Esophagus mucosa (tissue), 1 donor: ENCODE data around the gene BRD1. TPM values are rescaled to one million over a fixed set of nuclear protein-coding genes. Genes with fewer than 3 reads are reported as not detected.
A peak's percentile ranks its signal among the peaks of the same experiment; 100 is the strongest.

Experiments
- ATAC-seq: fragments of 200-7000 bp; cut with Tn5 transposase; one replicate; pipeline ENCODE4 v1.9.1; 2020
- total RNA-seq: library from RNA; stranded (reverse); gene quantifications from one replicate; pipeline ENCODE4 v1.2.4, GENCODE V29; 2023
- donor health status: DM: yes; HTN: yes; CAD: no.

Gene BRD1
- total RNA-seq, 1 donor from 2014 or later = 23.8 TPM

DNA sequence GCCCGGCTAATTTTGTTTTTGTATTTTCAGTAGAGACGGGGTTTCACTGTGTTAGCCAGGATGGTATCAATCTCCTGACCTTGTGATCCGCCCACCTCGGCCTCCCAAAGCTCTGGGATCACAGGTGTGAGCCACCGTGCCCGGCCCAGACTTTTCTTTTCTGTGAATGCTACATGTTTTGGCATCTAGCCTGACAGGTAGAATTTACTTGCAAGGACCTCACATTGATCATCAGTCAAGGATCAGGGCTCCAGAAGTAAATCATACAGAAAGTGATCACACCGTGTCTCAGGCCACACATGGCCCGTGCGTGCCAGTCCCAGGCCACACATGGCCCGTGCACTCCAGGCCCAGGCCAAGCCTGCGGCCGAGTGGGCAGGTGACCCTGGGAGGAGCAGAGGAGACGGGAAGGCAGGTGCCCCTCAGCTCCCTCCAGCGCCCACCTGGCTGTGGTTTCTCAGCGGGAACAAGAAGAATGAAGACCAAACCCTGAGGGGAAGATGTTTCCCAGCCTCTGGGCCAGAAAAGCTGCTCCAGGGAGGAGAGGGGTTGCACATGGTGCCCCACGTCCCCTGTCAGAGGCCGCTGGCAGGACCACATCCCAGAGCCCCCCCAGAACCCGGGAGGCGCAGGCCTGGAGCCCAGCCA is 76.2 kb downstream of the BRD1 start:
- no peak for ATAC-seq

- ATAC-seq = peak; percentile 14
Observed at GRCh38 chr22:49749885-49750510, 77.7 kb downstream of the BRD1 start.

DNA sequence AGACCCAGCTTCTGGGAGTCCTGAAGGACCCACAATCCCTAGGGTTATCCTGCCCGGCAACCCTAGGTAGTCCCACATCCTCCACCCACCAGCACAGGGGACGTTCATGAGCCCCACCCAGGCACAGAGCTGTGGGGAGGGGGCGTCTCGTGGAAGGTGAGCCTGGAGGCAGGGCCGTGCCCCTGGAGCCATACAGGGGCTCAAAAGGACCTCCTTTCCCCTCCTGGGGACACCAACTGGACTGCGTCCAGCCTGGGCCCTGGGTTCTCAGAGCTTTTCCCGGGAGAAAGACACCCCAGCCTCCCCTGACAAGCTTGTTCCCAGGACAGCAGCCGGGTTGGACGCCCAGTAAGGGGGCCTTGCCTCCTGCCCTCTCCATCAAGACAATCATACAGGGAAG is 78.4 kb downstream of the BRD1 start:
- no peak for ATAC-seq

- peak; percentile 36 for ATAC-seq
Observed at GRCh38 chr22:49748514-49748913, 79.2 kb downstream of the BRD1 start.

DNA sequence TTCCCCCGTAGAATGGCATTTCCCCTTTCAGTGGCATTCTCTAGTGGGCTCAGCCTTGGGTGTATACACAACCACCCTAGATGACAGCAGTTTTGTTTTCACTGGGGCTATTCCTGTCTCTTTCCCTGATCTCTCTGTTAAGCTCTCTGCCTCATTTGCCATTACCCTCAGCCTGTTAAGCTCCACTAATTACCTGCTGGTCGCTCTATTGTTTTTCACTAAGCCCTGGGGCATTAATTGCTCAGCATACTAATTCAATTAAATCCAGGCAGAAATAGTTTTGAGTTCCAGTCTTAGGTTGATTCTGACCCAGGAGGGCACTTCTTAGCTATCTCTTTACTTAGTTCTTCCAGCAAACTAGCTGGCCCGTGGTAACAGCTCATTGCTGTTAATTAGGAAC is 80.0 kb downstream of the BRD1 start:
- no peak for ATAC-seq

- no peak for ATAC-seq
Observed at GRCh38 chr22:49747130-49747529, 80.5 kb downstream of the BRD1 start.

DNA sequence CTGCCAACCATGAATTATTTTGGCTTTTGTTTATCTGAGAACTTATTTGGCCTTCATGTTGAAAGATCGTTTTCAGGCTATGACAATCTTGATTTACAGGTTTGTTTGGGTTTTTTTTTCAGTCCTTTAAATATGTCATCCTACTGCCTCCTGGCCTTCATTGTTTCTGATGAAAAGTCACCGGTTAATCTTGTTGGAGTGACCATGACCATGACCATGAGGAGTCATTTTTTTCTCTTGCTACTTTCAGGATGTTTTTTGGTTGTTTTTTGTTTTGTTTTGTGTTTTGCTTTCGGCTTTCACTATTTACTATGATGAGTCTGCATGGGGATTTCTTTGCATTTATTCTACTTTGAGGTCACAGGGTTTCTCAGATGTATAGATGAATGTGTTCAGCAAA is 81.6 kb downstream of the BRD1 start:
- no peak for ATAC-seq

- no peak for ATAC-seq
Observed at GRCh38 chr22:49740242-49740641, 87.4 kb downstream of the BRD1 start.

GRCh38 chr22:49739138-49739537 is 88.5 kb downstream of the BRD1 start:
- no peak for ATAC-seq

- no peak for ATAC-seq
Observed at GRCh38 chr22:49738566-49738965, 89.1 kb downstream of the BRD1 start.

DNA sequence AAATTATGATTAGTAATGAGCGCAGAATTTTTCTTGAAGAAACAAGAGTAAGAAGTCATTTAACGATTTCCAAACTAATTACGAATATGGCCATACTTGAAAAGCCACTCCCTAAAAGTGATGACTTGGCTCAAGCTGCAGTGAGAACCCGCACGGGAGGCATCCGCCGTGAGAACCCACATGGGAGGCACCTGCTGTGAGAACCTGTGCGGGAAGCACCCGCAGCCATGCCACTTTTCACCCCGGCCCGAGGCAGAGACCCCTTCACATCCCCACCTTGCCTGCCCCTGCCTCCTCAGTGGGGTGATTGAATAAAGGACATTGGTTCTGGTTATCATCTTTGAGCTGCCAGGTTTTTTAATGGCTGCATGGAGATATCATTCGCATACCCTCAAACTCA is 89.7 kb downstream of the BRD1 start:
- ATAC-seq = no peak

DNA sequence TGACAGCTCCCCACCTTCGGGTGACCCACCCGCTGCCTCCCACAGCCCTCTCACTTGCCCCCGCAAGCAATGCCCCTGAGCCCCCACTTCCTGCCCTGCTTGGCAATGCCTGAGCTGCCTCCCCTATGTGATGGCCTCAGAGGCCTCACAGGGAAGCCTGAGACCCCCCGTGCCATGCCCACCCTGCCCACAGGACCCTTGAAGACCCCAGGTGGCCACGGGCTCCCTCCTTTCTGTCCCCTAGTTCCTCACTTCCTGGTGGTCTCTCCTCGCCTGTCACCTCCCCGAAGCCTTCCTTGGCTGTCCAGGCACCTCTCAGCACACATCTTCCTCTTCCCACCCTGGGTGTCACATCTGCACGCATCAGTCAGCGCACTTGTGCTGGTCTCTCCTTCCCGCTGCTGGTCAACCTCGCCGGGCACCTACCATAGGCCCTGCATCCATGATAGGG is 90.5 kb downstream of the BRD1 start:
- ATAC-seq = no peak

GRCh38 chr22:49736538-49736937 is 91.1 kb downstream of the BRD1 start:
- ATAC-seq = no peak

DNA sequence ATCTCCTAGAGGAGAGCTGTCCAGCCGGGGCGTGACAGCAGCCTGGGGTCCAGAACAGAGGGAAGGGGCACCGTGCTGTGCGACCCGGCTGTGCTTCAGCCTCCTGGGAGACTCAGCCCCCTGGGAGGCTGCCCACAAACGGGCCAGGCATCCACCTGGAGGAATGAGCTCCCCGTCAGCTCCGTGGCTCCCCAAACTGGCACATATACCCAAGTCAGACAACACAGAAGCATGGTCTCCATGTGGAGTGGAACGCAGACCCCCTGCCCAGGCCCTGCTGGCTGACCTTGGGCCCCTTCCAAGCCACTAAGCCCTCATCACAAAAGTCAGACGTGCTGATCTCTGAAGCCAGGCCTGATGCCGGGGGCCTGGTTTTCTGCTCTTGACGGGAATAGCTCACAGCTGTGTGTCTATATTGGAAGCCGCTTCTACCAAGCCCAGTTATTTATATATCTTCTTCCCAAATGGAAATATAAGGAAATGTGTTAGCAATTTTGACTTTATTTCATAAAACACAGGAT is 91.7 kb downstream of the BRD1 start:
- ATAC-seq = no peak

GRCh38 chr22:49735411-49735900 is 92.2 kb downstream of the BRD1 start:
- no peak for ATAC-seq

DNA sequence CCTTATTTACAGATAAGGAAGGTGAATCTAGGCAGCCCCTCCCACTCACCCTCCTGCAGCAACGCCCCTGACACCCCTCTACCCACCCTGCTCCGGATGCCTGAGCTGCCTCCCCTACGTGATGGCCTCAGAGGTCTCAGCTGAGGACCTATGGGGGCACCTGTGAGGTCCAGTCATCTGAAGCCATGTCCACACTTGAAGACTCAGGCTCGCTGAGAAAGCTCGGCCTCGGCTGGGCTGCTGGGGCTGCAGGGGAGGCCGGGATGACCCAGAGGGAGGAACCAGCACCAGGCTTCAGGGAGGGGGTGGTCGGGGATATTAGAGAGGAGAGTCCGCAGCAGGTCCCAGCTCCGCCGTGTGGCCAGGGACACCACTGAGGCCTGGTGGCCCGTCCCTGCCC is 92.8 kb downstream of the BRD1 start:
- ATAC-seq = no peak

GRCh38 chr22:49734390-49734789 is 93.3 kb downstream of the BRD1 start:
- no peak for ATAC-seq

- ATAC-seq = no peak
Observed at GRCh38 chr22:49733631-49734030, 94.0 kb downstream of the BRD1 start.

DNA sequence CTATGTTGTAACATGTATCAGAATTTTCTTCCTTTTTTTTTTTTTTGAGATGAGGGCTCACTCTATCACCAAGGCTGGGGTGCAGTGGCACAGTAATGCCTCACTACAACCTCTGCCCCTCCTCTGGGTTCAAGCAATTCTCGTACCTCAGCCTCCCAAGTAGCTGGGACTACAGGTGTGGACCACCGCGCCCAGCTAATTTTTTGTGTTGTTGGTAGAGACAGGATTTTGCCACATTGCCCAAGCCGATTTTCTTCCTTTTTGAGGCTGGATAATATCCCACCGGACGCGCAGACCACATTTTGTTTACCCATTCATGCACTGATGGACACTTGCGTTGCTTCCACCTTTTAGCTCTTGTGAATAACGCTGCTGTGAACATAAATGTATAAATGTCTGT is 97.0 kb downstream of the BRD1 start:
- ATAC-seq = no peak

DNA sequence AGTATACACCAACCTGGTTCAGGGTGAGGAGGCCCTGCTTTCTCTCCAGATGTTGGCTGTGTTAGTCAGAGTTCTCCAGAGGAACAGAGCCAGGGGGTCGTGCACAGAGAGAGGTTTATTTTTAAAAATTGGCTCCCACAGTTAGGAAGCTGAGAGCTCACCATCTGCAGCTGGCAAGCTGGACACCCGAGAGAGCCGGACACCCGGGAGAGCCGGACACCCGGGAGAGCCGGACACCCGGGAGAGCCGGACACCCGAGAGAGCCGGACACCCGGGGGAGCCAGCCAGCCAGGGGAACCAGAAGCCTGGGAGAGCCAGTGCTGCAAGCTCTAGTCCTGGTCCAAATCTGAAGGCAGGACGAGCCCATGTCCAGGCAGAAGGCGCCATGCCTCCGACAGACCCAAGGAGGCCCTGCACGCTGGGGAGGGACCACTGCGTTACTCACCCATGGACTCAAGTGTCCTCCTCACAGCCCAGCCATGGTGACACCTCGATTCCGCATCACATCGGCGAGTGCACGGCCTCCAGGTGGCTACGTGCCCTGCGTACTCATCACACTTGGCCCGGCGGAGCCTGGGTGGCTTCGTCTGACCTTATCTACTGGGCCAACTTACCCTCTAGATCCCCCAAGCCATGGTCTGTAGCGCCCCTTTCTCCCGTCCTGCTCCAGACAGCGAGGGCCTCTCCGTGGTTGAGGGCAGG is 99.0 kb downstream of the BRD1 start:
- ATAC-seq = no peak

- no peak for ATAC-seq
Observed at GRCh38 chr22:49727881-49728569, 99.6 kb downstream of the BRD1 start.

GRCh38 chr22:49727191-49727880 is 100.3 kb downstream of the BRD1 start:
- no peak for ATAC-seq
